GM12878 (cell line): ENCODE results near the gene RPSA.

Experiments
- ATF7 ChIP-seq: fragments of 450-650 bp; IDR thresholded peaks from 2 replicates; pipeline ENCODE4 v1.6.1; 2016; ENCODE audit warnings: low read depth, mild to moderate bottlenecking
- BHLHE40 ChIP-seq, 2 experiments: fragments of 450-650 bp in 1 of 2; IDR thresholded peaks; 2 replicates each; pipeline ENCODE4 v1.6.1; 2011 to 2017; ENCODE audit warnings: low read depth in 2 of 2, borderline replicate concordance in 1 of 2, improper control_type of control experiment in 1 of 2, low read length in 1 of 2, mild to moderate bottlenecking in 1 of 2
- BMI1 ChIP-seq: fragments of 450-650 bp; IDR thresholded peaks from 2 replicates; pipeline ENCODE4 v1.6.1; 2016; ENCODE audit warnings: mild to moderate bottlenecking, moderate library complexity, borderline replicate concordance
- CREB1 ChIP-seq: IDR thresholded peaks from 2 replicates; pipeline ENCODE4 v1.6.1; 2012; ENCODE audit warnings: low read depth, mild to moderate bottlenecking, inconsistent platforms
- CTCF ChIP-seq, 3 experiments: IDR thresholded peaks in 2 of 3; conservative IDR thresholded peaks in 1 of 3; 2 replicates each; pipeline ENCODE4 v1.5.1; 2011; ENCODE audit warnings: low read depth in 3 of 3, low read length in 3 of 3, mild to moderate bottlenecking in 3 of 3, control low read depth in 2 of 3, moderate library complexity in 2 of 3, inconsistent platforms in 1 of 3, mixed read lengths in 1 of 3; ENCODE audit not compliant: control insufficient read depth in 2 of 3, insufficient read depth in 1 of 3; ENCODE audit errors: extremely low read depth in 1 of 3
- EGR1 ChIP-seq, 2 experiments: IDR thresholded peaks; 1 replicate in 1 of 2; 2 replicates in 1 of 2; pipeline ENCODE4 v1.6.1; 2011 to 2012; ENCODE audit warnings: low read depth in 2 of 2, low read length in 2 of 2, borderline replicate concordance in 1 of 2, mild to moderate bottlenecking in 1 of 2, moderate library complexity in 1 of 2
- JUNB ChIP-seq: IDR thresholded peaks from 2 replicates; pipeline ENCODE4 v1.6.1; 2016; ENCODE audit warnings: antibody characterized with exemption, mild to moderate bottlenecking
- JUND ChIP-seq: IDR thresholded peaks from 2 replicates; pipeline ENCODE4 v1.6.1; 2012; ENCODE audit warnings: low read depth, mild to moderate bottlenecking, low read length, improper control_type of control experiment, moderate library complexity
- MEF2A ChIP-seq: IDR thresholded peaks from 2 replicates; pipeline ENCODE4 v1.6.1; 2011; ENCODE audit warnings: low read depth, mild to moderate bottlenecking, low read length, moderate library complexity; ENCODE audit not compliant: insufficient read depth
- NFYA ChIP-seq: IDR thresholded peaks from 2 replicates; pipeline ENCODE4 v1.6.1; 2011; ENCODE audit warnings: low read depth, mild to moderate bottlenecking, low read length, improper control_type of control experiment, borderline replicate concordance
- POLR2A ChIP-seq: IDR thresholded peaks from 2 replicates; pipeline ENCODE4 v1.6.1; 2011; ENCODE audit warnings: low read depth, mild to moderate bottlenecking, low read length
- RAD21 ChIP-seq: IDR thresholded peaks from 2 replicates; pipeline ENCODE4 v1.6.1; 2011; ENCODE audit warnings: mild to moderate bottlenecking, low read depth, low read length, moderate library complexity; ENCODE audit not compliant: insufficient read depth
- RBBP5 ChIP-seq: fragments of 200-600 bp; sonication (generic); conservative IDR thresholded peaks from 2 replicates; pipeline ENCODE4 v1.6.1; 2016

DNA sequence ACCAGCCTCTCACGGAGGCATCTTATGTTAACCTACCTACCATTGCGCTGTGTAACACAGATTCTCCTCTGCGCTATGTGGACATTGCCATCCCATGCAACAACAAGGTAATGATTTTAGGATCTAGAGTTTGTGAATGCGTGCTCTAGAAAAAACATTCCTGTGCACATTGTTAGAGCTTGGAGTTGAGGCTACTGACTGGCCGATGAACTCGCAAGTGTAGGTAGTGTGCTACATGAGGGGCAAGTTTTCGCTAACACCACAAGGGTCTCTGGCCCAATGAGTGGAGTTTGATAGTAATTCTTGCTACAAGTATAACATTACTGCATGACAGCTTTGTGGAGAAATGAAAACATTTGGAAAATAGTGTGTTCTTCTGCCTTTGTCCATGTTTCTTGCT is 4.4 kb downstream of the RPSA start:
- TF ChIP-seq CTCF (IDR thresholded peaks at IDR 0.05 in 2 of 3, conservative IDR thresholded peaks at IDR 0.05 in 1 of 3; ENCODE audit: control insufficient read depth in 2 of 3, extremely low read depth in 1 of 3, insufficient read depth in 1 of 3, low read depth in 3 of 3, low read length in 3 of 3), result no peak
- no peak for TF ChIP-seq ATF7
- no peak for TF ChIP-seq JUND
- no peak for TF ChIP-seq MEF2A
- no peak for TF ChIP-seq BHLHE40 (IDR thresholded peaks at IDR 0.05; ENCODE audit: borderline replicate concordance in 1 of 2, low read depth in 2 of 2, low read length in 1 of 2)
- no peak for TF ChIP-seq RBBP5
- TF ChIP-seq JUNB, result no peak
- TF ChIP-seq POLR2A, result no peak
- TF ChIP-seq CREB1, result no peak
- TF ChIP-seq RAD21, result no peak
- no peak for TF ChIP-seq EGR1 (IDR thresholded peaks at IDR 0.05; ENCODE audit: borderline replicate concordance in 1 of 2, low read depth in 2 of 2, low read length in 2 of 2)
- no peak for TF ChIP-seq BMI1
- TF ChIP-seq NFYA, result no peak
